ENCODE results near the gene PLXDC2.

Gene PLXDC2

GRCh38 chr10:19956516-19957032, 140.3 kb downstream of the PLXDC2 start:
- Histone ChIP-seq H3K4me3 (ENCODE audit: low read length, poor library complexity, severe bottlenecking) (no peak overlapping the region), H3K4me2 (ENCODE audit: low read depth, low read length, poor library complexity, severe bottlenecking) (no peak overlapping the region), H3K36me3 (ENCODE audit: insufficient read depth, low read length) (no peaks in the 10 kb centered on the region), H3K9ac (ENCODE audit: low read depth, low read length, poor library complexity, severe bottlenecking) (no peak overlapping the region), H3K79me2 (ENCODE audit: insufficient read depth, low read length) (no peaks in the 10 kb centered on the region), H3K27me3 (ENCODE audit: insufficient read depth, low read length, poor library complexity, severe bottlenecking) (no peaks in the 10 kb centered on the region), H3K9me2 (replicated peaks; ENCODE audit: low read depth, low read length) (no peaks in the 10 kb centered on the region), H4K20me1 (ENCODE audit: insufficient read depth, low read length, poor library complexity, severe bottlenecking) (no peaks in the 10 kb centered on the region), H3K4me1 (ENCODE audit: insufficient read depth, low read length, poor library complexity, severe bottlenecking) (no peaks in the 10 kb centered on the region), H3K9me3 (ENCODE audit: insufficient read depth, low read depth, low read length) (no peaks in the 10 kb centered on the region), H2AFZ (ENCODE audit: low read length) (no peak overlapping the region), H3F3A (ENCODE audit: low read depth) (no peaks in the 10 kb centered on the region)
- no peak for TF ChIP-seq CTCF (conservative IDR thresholded peaks at IDR 0.05; ENCODE audit: low read length)
- no peak for TF ChIP-seq EZH2phosphoT487 (IDR thresholded peaks at IDR 0.05; ENCODE audit: borderline replicate concordance)

- H4K20me1 ChIP-seq (ENCODE audit: insufficient read depth, low read length, poor library complexity, severe bottlenecking): no peaks in the 10 kb centered on the region
- H3K4me3 ChIP-seq (ENCODE audit: low read length, poor library complexity, severe bottlenecking): no peak overlapping the region
- no peak overlapping the region for H3K9ac ChIP-seq (ENCODE audit: low read depth, low read length, poor library complexity, severe bottlenecking)
- H3K9me3 ChIP-seq (ENCODE audit: insufficient read depth, low read depth, low read length): no peaks in the 10 kb centered on the region
- no peaks in the 10 kb centered on the region for H3K36me3 ChIP-seq (ENCODE audit: insufficient read depth, low read length)
- no peaks in the 10 kb centered on the region for H3K27me3 ChIP-seq (ENCODE audit: insufficient read depth, low read length, poor library complexity, severe bottlenecking)
- no peak overlapping the region for H2AFZ ChIP-seq (ENCODE audit: low read length)
- TF ChIP-seq CTCF (conservative IDR thresholded peaks at IDR 0.05; ENCODE audit: low read length) (no peak), EZH2phosphoT487 (IDR thresholded peaks at IDR 0.05; ENCODE audit: borderline replicate concordance) (no peak)
- no peak overlapping the region for H3K4me2 ChIP-seq (ENCODE audit: low read depth, low read length, poor library complexity, severe bottlenecking)
- no peaks in the 10 kb centered on the region for H3K9me2 ChIP-seq (replicated peaks; ENCODE audit: low read depth, low read length)
- no peaks in the 10 kb centered on the region for H3K79me2 ChIP-seq (ENCODE audit: insufficient read depth, low read length)
- H3F3A ChIP-seq (ENCODE audit: low read depth): no peaks in the 10 kb centered on the region
- no peaks in the 10 kb centered on the region for H3K4me1 ChIP-seq (ENCODE audit: insufficient read depth, low read length, poor library complexity, severe bottlenecking)
Observed at GRCh38 chr10:19958787-19959186, 142.6 kb downstream of the PLXDC2 start.

- Histone ChIP-seq H3K27me3 (ENCODE audit: insufficient read depth, low read length, poor library complexity, severe bottlenecking) (no peaks in the 10 kb centered on the region), H3K36me3 (ENCODE audit: insufficient read depth, low read length) (no peaks in the 10 kb centered on the region), H3K79me2 (ENCODE audit: insufficient read depth, low read length) (no peaks in the 10 kb centered on the region), H3K9me2 (replicated peaks; ENCODE audit: low read depth, low read length) (no peaks in the 10 kb centered on the region), H3K9me3 (ENCODE audit: insufficient read depth, low read depth, low read length) (no peaks in the 10 kb centered on the region), H4K20me1 (ENCODE audit: insufficient read depth, low read length, poor library complexity, severe bottlenecking) (no peaks in the 10 kb centered on the region), H3F3A (ENCODE audit: low read depth) (no peaks in the 10 kb centered on the region), H3K4me1 (ENCODE audit: insufficient read depth, low read length, poor library complexity, severe bottlenecking) (no peaks in the 10 kb centered on the region), H3K9ac (ENCODE audit: low read depth, low read length, poor library complexity, severe bottlenecking) (no peak overlapping the region), H3K4me2 (ENCODE audit: low read depth, low read length, poor library complexity, severe bottlenecking) (no peak overlapping the region), H2AFZ (ENCODE audit: low read length) (no peak overlapping the region), H3K4me3 (ENCODE audit: low read length, poor library complexity, severe bottlenecking) (no peak overlapping the region)
- no peak for TF ChIP-seq CTCF (conservative IDR thresholded peaks at IDR 0.05; ENCODE audit: low read length)
- TF ChIP-seq EZH2phosphoT487 (IDR thresholded peaks at IDR 0.05; ENCODE audit: borderline replicate concordance): no peak
Observed at GRCh38 chr10:19961076-19962053, 145.1 kb downstream of the PLXDC2 start.

Measured in Loucy (cell line).